ENCODE results near the gene YPEL5.

DNA sequence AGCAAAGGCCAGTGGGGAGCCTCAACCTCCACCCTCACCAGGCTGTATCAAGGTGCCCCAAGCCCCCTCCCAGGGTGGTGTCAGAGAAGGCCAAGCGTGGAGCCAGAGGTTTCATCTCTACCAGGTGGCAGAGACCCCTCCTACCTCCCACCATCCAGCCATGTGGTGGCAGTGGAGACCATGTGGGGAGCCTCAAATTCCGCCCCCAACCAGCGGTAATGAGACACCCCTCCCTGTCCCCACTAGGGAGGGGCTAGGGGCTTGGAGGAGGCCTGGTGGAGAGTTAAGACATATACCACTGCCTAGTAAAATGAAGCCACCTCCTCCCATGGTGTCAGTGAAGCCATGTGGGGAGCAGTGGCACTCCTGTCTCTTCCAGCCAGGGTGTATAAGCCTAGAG is 24.4 kb upstream of the YPEL5 start:
- no peak for TF ChIP-seq CTCF (IDR thresholded peaks at IDR 0.05)
- no peak for TF ChIP-seq POLR2A (IDR thresholded peaks at IDR 0.05)

All from testis (tissue), 2 donors.